Caco-2 (cell line): ENCODE measurements around the gene SLC5A10. TPM values are rescaled to one million over a fixed set of nuclear protein-coding genes. Genes with fewer than 3 reads are reported as not detected.

Experiments
- BruUV-seq: library from RNA; stranded (reverse); fragments of 400-500 nt; replicated peaks from 2 replicates; lab custom pipeline; 2021; lab: Mats Ljungman, UMichigan
- CTCF ChIA-PET: fragments of 300-600 bp; sonication (Branson Sonifier 250); formaldehyde crosslinking; loops from one replicate; lab custom pipeline; 2022; ENCODE audit warnings: antibody characterized with exemption; lab: Charles Lee
- POLR2A ChIA-PET: fragments of 300-600 bp; sonication (Branson Sonifier 250); formaldehyde crosslinking; loops from one replicate; lab custom pipeline; 2022; ENCODE audit warnings: antibody characterized with exemption; lab: Charles Lee
- DNase-seq, 2 experiments: peaks; one replicate each; pipeline versions ENCODE4 v3.0.0 to v3.0.0-alpha.2; 2020 to 2022
- H3K27me3 ChIP-seq: replicated peaks from 2 replicates; pipeline ENCODE4 v1.6.0; 2011; ENCODE audit warnings: low read length; ENCODE audit not compliant: control insufficient read depth, insufficient read depth
- H3K36me3 ChIP-seq: 2 replicates; pipeline ENCODE4 v1.5.1; 2011; ENCODE audit warnings: low read length; ENCODE audit not compliant: control insufficient read depth, insufficient read depth
- H3K4me1 ChIP-seq: fragments of 250-450 bp; sonication (Bioruptor Pico); 2 replicates; pipeline ENCODE4 v1.5.1; 2020; ENCODE audit warnings: mild to moderate bottlenecking
- H3K4me3 ChIP-seq: 2 replicates; pipeline ENCODE4 v1.5.1; 2011; ENCODE audit warnings: low read depth, mild to moderate bottlenecking, control low read depth, low read length
- H3K9me3 ChIP-seq: fragments of 250-450 bp; sonication (Bioruptor Pico); 2 replicates; pipeline ENCODE4 v1.5.1; 2020; ENCODE audit warnings: mild to moderate bottlenecking, moderate library complexity
- H3K27ac Mint-ChIP-seq: one replicate; pipeline ENCODE4 v1.8.0; 2022; ENCODE audit warnings: mixed read lengths; ENCODE audit not compliant: unreplicated experiment
- H3K27me3 Mint-ChIP-seq: one replicate; pipeline ENCODE4 v1.8.0; 2022; ENCODE audit warnings: mixed read lengths; ENCODE audit not compliant: insufficient read depth, unreplicated experiment
- H3K36me3 Mint-ChIP-seq: one replicate; pipeline ENCODE4 v1.8.0; 2022; ENCODE audit warnings: mild to moderate bottlenecking, mixed read lengths; ENCODE audit not compliant: insufficient read depth, unreplicated experiment
- H3K4me1 Mint-ChIP-seq: one replicate; pipeline ENCODE4 v1.8.0; 2022; ENCODE audit warnings: low read depth, mixed read lengths; ENCODE audit not compliant: unreplicated experiment
- H3K4me3 Mint-ChIP-seq: one replicate; pipeline ENCODE4 v1.8.0; 2022; ENCODE audit warnings: mild to moderate bottlenecking, moderate library complexity, mixed read lengths; ENCODE audit not compliant: unreplicated experiment
- H3K9me3 Mint-ChIP-seq: one replicate; pipeline ENCODE4 v1.8.0; 2022; ENCODE audit warnings: mixed read lengths; ENCODE audit not compliant: unreplicated experiment
- intact Hi-C: fragments of 100-400 bp; cut with micrococcal nuclease; formaldehyde crosslinking; loops from one replicate; pipeline ENCODE4 v1.10.0; 2022; ENCODE audit not compliant: unreplicated experiment
- total RNA-seq: library from RNA; stranded (reverse); gene quantifications from 2 replicates; pipeline ENCODE4 v1.2.3, GENCODE V29; 2022
- TF ChIP-seq, protein P1 (sequence below), 2 experiments: fragments of 200-600 bp in 1 of 2; IDR thresholded peaks; 1 replicate in 1 of 2; 2 replicates in 1 of 2; pipeline versions ENCODE4 v1.5.1 to v1.8.0; 2011 to 2022; ENCODE audit warnings: antibody characterized with exemption in 1 of 2, control low read depth in 1 of 2, inconsistent platforms in 1 of 2, low read depth in 1 of 2, low read length in 1 of 2, mild to moderate bottlenecking in 1 of 2, moderate library complexity in 1 of 2; ENCODE audit not compliant: insufficient read depth in 1 of 2, severe bottlenecking in 1 of 2, unreplicated experiment in 1 of 2

SLC5A10 gene
- total RNA-seq, 1 experiment from 2014 or later, result 0.27 TPM

DNA sequence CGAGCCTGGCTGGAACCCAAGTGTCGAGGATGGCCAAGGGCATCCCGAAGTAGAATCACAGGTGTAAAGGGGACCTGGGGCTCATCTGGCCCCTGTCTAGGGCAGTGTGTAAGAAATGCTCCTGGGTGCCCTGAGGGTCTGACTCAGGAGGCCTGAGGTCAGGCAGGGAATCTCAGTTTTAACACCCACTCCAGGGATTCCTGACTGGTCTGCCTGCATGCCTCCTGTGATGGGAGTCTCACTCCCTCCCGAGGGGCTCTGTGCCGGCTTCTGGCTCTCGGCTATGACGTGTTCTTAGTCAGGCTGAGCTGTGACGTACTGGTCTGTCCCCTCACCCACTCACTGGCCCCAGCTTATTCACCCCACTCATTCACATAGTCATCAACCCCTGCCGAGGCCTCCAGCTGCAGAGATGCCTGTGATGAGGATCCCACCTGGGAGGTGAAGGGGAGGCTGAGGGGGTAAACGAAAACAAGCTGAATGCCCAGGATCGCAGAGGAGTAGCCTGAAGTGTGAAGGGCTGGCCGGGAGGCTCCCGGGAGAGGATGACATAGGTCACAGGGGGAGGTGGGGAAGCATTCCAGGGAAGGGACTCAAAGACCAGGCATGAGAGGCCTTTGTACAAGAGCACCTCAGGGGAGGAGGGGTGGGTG is 28.8 kb downstream of the SLC5A10 start:
- peaks cover 33% of the 10 kb centered on the region for H3K36me3 Mint-ChIP-seq
- H3K27me3 ChIP-seq, result no peaks in the 10 kb centered on the region
- no peaks in the 10 kb centered on the region for H3K4me1 Mint-ChIP-seq
- no TSS peak for BruUV-seq
- no peaks in the 10 kb centered on the region for H3K9me3 Mint-ChIP-seq
- H3K36me3 ChIP-seq, result peaks cover 1% of the 10 kb centered on the region; the same call in 1 of the 2 replicates
- intact Hi-C loops, result no loop called here
- no peaks in the 10 kb centered on the region for H3K27me3 Mint-ChIP-seq
- ChIA-PET CTCF (interaction anchor here (1.4 kb wide), 1 partner anchor 20 kb away, joined by 4 read pairs; no protein-coding TSS in a partner anchor), POLR2A (no interaction called here)
- peaks cover 20% of the 10 kb centered on the region for H3K4me1 ChIP-seq
- peak overlapping the region; percentile 45 for H3K27ac Mint-ChIP-seq
- H3K9me3 ChIP-seq, result no peaks in the 10 kb centered on the region
- H3K4me3 ChIP-seq, result no peak overlapping the region
- DNase-seq, result no peak
- TF ChIP-seq, protein P1, sequence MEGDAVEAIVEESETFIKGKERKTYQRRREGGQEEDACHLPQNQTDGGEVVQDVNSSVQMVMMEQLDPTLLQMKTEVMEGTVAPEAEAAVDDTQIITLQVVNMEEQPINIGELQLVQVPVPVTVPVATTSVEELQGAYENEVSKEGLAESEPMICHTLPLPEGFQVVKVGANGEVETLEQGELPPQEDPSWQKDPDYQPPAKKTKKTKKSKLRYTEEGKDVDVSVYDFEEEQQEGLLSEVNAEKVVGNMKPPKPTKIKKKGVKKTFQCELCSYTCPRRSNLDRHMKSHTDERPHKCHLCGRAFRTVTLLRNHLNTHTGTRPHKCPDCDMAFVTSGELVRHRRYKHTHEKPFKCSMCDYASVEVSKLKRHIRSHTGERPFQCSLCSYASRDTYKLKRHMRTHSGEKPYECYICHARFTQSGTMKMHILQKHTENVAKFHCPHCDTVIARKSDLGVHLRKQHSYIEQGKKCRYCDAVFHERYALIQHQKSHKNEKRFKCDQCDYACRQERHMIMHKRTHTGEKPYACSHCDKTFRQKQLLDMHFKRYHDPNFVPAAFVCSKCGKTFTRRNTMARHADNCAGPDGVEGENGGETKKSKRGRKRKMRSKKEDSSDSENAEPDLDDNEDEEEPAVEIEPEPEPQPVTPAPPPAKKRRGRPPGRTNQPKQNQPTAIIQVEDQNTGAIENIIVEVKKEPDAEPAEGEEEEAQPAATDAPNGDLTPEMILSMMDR (IDR thresholded peaks at IDR 0.05; ENCODE audit: insufficient read depth in 1 of 2, low read depth in 1 of 2, low read length in 1 of 2, severe bottlenecking in 1 of 2, unreplicated experiment in 1 of 2), result no peak
- no peak overlapping the region for H3K4me3 Mint-ChIP-seq

DNA sequence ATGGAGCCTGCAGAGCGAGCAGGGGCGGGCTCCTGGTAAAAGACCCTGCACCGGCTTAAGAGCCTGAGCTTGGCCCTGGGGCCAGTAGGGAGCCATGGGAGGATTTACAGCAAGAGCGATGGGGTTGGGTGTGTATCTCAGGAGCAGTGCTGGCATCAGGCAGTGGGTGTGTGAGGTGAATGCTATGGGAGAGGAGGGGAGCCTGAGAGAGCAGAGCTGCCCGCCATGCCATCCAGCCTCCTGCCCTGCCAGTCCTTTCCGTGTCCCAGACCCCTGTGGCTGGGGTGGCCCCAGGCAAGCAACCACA is 29.3 kb downstream of the SLC5A10 start:
- Histone ChIP-seq H3K27me3 (no peaks in the 10 kb centered on the region), H3K4me3 (no peak overlapping the region), H3K4me1 (peaks cover 20% of the 10 kb centered on the region), H3K36me3 (peaks cover 1% of the 10 kb centered on the region; the same call in 1 of the 2 replicates), H3K9me3 (no peaks in the 10 kb centered on the region)
- Mint-ChIP-seq H3K4me3 (no peak overlapping the region), H3K4me1 (no peaks in the 10 kb centered on the region), H3K27ac (peak overlapping the region; percentile 45), H3K27me3 (no peaks in the 10 kb centered on the region), H3K36me3 (peaks cover 38% of the 10 kb centered on the region), H3K9me3 (no peaks in the 10 kb centered on the region)
- TF ChIP-seq, protein P1 (IDR thresholded peaks at IDR 0.05; ENCODE audit: insufficient read depth in 1 of 2, low read depth in 1 of 2, low read length in 1 of 2, severe bottlenecking in 1 of 2, unreplicated experiment in 1 of 2), result no peak
- POLR2A ChIA-PET, result no interaction called here
- CTCF ChIA-PET, result interaction anchor here (1.4 kb wide), 1 partner anchor 20 kb away, joined by 4 read pairs; no protein-coding TSS in a partner anchor
- no peak for DNase-seq
- intact Hi-C loops, result no loop called here
- no TSS peak for BruUV-seq

DNA sequence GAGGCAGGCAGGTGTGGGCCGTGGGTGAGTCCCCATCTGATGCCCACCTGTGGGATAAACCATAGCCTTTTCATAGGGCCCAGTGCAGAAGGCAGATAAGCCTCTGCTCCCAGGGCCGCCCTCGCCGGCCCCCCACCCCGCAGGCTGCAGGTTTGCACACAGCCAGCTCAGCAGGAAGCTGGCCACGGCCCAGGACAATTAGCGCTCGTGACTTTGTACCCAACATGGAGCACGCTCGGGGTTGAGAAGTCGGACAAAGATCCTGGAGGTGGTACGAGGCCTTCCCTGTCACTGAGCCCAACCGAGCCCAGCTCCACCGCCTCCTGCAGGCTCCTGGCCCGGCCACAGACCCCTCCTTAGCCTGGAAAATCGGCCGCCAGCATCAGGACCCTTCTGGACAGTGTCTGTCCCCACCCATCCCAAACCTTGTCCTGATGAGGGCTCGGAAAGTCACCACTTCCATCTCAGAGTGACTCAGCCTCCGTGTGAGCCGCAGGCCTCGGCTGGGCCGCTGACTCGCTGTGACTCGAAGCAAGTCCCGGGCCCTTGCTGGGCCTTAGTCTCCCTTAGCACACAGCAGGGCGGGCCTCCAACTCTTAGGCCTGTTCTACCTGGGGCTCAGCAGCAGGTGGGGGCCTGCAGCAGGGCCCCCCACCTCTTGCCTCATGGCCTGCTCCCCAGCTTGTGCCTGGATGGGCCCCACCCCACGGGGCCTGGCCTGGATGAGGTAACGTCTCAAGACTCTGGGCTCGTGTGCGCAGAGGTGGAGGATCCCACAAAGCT is 29.9 kb downstream of the SLC5A10 start:
- no peak for DNase-seq
- ChIA-PET CTCF (interaction anchor here (0.5 kb wide), 1 partner anchor 67 kb away, joined by 3 read pairs; no protein-coding TSS in a partner anchor), POLR2A (no interaction called here)
- no peaks in the 10 kb centered on the region for H3K27me3 Mint-ChIP-seq
- Histone ChIP-seq H3K27me3 (no peaks in the 10 kb centered on the region), H3K36me3 (peaks cover 1% of the 10 kb centered on the region; the same call in 1 of the 2 replicates), H3K4me1 (peaks cover 20% of the 10 kb centered on the region), H3K9me3 (no peaks in the 10 kb centered on the region), H3K4me3 (no peak overlapping the region)
- peak overlapping the region; percentile 46 for H3K27ac Mint-ChIP-seq
- no peaks in the 10 kb centered on the region for H3K4me1 Mint-ChIP-seq
- peaks cover 37% of the 10 kb centered on the region for H3K36me3 Mint-ChIP-seq
- H3K9me3 Mint-ChIP-seq, result no peaks in the 10 kb centered on the region
- intact Hi-C loops, result no loop called here
- BruUV-seq, result no TSS peak
- TF ChIP-seq, protein P1 (IDR thresholded peaks at IDR 0.05; ENCODE audit: insufficient read depth in 1 of 2, low read depth in 1 of 2, low read length in 1 of 2, severe bottlenecking in 1 of 2, unreplicated experiment in 1 of 2), result no peak
- no peak overlapping the region for H3K4me3 Mint-ChIP-seq
